NCI-H187 treated with DMSO at 0.1 percent for 48 hours (cell line): ENCODE results near the gene ZNF302.

Experiments
- DNase-seq: peaks from one replicate; lab custom pipeline; 2025; lab: John Stamatoyannopoulos, UW

Gene ZNF302

GRCh38 chr19:34732612-34733211, 55.2 kb downstream of the ZNF302 start:
- no peak for DNase-seq

- DNase-seq = no peak
Observed at GRCh38 chr19:34733266-34733745, 55.8 kb downstream of the ZNF302 start.

- DNase-seq = peak; percentile 63
Observed at GRCh38 chr19:34733746-34734536, 56.5 kb downstream of the ZNF302 start, which contains the start of gene ZNF181. ZNF181 (plus strand) TSS chr19:34734243; CDS start chr19:34735038, 795 bp downstream.

- DNase-seq = no peak
Observed at GRCh38 chr19:34734537-34735103, 57.1 kb downstream of the ZNF302 start.
